IPS-18c (cell line): ENCODE measurements around the gene NOXA1.
"Not testable (repeated sequence)": the region's sequence is repeated elsewhere in the genome, so short reads cannot be mapped to it uniquely, and the experiment has no call there.

Source experiments
- H3K4me3 ChIP-seq: 2 replicates; pipeline ENCODE4 v1.7.0; 2013; ENCODE audit warnings: low read depth, mild to moderate bottlenecking, low read length, moderate library complexity; ENCODE audit not compliant: insufficient read depth
- H3K9me3 ChIP-seq: one replicate; pipeline ENCODE4 v1.6.1; 2013; ENCODE audit warnings: mild to moderate bottlenecking, low read length, moderate library complexity; ENCODE audit not compliant: control insufficient read depth, insufficient read depth

Gene NOXA1

GRCh38 chr9:137422604-137423513 lies at the start of gene NOXA1, which contains the start of gene EXD3:
NOXA1 (plus strand) TSS chr9:137423393; CDS start chr9:137423530, 137 bp downstream.
EXD3 (minus strand) TSS chr9:137423162; CDS start chr9:137395357, 27,805 bp downstream.
- H3K4me3 ChIP-seq: peak within 1 kb of the TSS; percentile 76
- H3K9me3 ChIP-seq: no peaks in the 10 kb centered on the region

DNA sequence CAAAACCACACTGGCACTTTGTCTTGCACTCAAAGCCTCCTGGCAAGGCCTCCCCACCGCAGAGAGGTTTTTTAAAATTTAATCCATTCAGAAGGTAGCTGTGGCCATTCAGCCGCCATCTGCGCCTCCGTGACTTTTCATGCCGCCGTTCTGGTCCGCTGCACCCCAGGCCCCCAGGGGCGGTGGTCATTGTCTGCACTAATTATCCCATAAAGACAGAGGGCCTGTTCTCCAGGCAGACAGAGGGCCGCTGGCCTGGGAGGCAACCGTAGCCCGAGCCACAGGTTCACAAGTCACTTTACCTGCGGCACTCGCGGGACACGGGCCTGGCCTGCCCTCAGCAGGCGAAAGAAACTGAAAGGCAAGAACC lies 49.6 kb upstream of the NOXA1 start:
- H3K4me3 ChIP-seq: no peak overlapping the region
- H3K9me3 ChIP-seq: no peaks in the 10 kb centered on the region

- Histone ChIP-seq H3K4me3 (no peak overlapping the region), H3K9me3 (no peaks in the 10 kb centered on the region)
Measured at GRCh38 chr9:137374131-137374845, 48.9 kb upstream of the NOXA1 start.

GRCh38 chr9:137375321-137376058 lies 47.7 kb upstream of the NOXA1 start:
- Histone ChIP-seq H3K4me3 (no peak overlapping the region), H3K9me3 (no peaks in the 10 kb centered on the region)

- H3K9me3 ChIP-seq: no peaks in the 10 kb centered on the region
Measured at GRCh38 chr9:137376386-137376785, 46.8 kb upstream of the NOXA1 start.

DNA sequence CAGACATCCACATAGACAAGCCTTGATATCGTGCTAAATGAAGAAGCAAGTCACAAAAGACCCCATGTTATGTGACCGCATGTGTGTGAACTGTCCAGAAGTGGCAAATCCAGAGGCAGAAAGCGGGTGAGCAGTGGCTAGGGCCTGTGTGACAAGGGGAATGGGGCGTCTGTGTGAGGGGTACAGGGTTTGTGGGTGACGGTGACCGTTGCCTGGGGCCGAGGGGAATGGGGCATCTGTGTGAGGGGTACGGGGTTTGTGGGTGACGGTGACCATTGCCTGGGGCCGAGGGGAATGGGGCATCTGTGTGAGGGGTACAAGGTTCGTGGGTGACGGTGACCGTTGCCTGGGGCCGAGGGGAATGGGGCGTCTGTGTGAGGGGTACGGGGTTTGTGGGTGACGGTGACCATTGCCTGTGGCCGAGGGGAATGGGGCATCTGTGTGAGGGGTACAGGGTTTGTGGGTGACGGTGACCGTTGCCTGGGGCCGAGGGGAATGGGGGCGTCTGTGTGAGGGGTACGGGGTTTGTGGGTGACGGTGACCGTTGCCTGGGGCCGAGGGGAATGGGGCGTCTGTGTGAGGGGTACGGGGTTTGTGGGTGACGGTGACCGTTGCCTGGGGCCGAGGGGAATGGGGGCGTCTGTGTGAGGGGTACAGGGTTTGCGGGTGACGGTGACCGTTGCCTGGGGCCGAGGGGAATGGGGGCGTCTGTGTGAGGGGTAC lies 44.3 kb upstream of the NOXA1 start:
- not testable (repeated sequence) for H3K4me3 ChIP-seq, H3K9me3 ChIP-seq

More at GRCh38 chr9:137376386-137376785, 46.8 kb upstream of the NOXA1 start:
- no peak overlapping the region for H3K4me3 ChIP-seq

- Histone ChIP-seq H3K4me3 (no peak overlapping the region), H3K9me3 (no peaks in the 10 kb centered on the region)
Measured at GRCh38 chr9:137379761-137380161, 43.4 kb upstream of the NOXA1 start.

GRCh38 chr9:137380171-137380570 lies 43.0 kb upstream of the NOXA1 start:
- H3K9me3 ChIP-seq: no peaks in the 10 kb centered on the region
- H3K4me3 ChIP-seq: no peak overlapping the region

GRCh38 chr9:137380606-137381005 lies 42.6 kb upstream of the NOXA1 start:
- H3K9me3 ChIP-seq: no peaks in the 10 kb centered on the region
- no peak overlapping the region for H3K4me3 ChIP-seq

DNA sequence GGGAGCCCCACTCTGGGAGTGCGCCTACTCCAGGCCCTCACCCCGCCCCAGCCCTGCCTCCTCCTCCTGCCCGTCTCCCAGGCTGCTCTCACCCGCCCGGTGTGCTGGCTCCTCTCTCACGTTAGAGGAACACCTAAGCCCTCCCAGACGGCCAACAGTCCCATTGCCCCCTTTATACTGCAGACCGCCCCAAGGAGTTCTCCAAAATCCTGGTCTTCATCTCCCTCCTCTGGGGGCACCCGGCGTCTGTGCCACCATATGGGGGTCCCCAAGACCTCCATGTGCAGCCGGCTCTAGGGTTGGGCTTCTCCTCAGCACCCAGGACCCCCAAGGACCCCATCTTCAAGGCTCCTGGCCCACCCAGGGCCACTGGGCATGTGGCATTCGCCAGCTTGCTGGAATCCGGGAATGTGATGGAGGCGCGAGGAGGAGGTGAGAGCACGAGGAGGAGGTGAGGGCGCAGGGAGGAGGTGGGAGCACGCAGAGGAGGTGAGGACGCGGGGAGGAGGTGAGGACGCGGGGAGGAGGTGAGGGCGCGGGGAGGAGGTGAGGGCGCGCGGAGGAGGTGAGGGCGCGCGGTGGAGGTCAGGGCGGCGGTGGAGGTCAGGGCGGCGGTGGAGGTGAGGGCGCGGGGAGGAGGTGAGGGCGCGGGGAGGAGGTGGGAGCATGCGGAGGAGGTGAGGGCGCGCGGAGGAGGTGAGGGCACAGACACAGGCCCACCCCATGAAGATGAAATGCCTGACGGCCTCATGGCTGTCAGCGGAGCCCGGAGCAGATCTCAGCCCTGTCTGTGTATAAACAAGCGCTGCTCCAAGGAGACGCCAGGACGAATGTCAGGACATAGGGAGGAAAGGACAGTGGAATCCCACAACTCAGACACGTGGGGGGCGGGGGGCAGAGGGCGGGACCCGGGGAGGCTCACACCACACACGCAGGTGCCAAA lies 41.4 kb upstream of the NOXA1 start:
- Histone ChIP-seq H3K4me3 (no peak overlapping the region), H3K9me3 (no peaks in the 10 kb centered on the region)

- Histone ChIP-seq H3K4me3 (no peak overlapping the region), H3K9me3 (no peaks in the 10 kb centered on the region)
Measured at GRCh38 chr9:137382444-137383080, 40.6 kb upstream of the NOXA1 start.

GRCh38 chr9:137383081-137383783 lies 40.0 kb upstream of the NOXA1 start:
- Histone ChIP-seq H3K4me3 (no peak overlapping the region), H3K9me3 (no peaks in the 10 kb centered on the region)

GRCh38 chr9:137383784-137384756 lies 39.1 kb upstream of the NOXA1 start:
- Histone ChIP-seq H3K4me3 (no peak overlapping the region), H3K9me3 (no peaks in the 10 kb centered on the region)

DNA sequence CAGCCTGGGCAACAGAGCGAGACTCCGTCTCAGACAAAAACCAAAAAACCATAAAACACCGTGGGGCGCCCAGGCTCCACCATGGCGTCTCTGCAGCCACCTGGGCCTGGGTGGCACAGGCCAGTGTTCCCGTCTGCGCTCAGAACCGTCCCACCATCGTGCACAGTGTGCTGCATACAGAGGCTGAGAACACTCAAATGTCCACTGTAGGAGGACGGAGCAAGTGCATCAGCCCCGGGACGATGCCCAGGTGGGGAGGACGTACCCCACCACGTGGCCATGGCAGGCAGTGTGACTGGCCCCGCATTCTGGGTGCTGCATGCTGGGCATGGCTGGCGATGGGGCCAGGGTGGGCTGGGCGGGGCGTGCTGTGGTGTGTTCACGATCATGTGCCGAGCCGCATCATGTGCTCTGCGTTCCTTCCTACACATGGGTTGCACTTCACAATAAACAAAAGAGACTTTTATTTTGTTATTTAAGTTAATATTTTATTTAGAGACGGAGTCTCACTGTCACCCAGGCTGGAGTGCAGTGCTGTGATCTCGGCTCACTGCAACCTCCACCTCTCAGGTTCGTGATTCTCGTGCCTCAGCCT lies 38.0 kb upstream of the NOXA1 start:
- H3K9me3 ChIP-seq: no peaks in the 10 kb centered on the region
- H3K4me3 ChIP-seq: no peak overlapping the region
